IPS-NIHi7 (cell line): ENCODE data around the gene CDH23.

Experiments
- DNase-seq: peaks from one replicate; pipeline ENCODE4 v3.0.0; 2012; ENCODE audit warnings: mixed read lengths; ENCODE audit errors: extremely low spot score

Gene CDH23

DNA sequence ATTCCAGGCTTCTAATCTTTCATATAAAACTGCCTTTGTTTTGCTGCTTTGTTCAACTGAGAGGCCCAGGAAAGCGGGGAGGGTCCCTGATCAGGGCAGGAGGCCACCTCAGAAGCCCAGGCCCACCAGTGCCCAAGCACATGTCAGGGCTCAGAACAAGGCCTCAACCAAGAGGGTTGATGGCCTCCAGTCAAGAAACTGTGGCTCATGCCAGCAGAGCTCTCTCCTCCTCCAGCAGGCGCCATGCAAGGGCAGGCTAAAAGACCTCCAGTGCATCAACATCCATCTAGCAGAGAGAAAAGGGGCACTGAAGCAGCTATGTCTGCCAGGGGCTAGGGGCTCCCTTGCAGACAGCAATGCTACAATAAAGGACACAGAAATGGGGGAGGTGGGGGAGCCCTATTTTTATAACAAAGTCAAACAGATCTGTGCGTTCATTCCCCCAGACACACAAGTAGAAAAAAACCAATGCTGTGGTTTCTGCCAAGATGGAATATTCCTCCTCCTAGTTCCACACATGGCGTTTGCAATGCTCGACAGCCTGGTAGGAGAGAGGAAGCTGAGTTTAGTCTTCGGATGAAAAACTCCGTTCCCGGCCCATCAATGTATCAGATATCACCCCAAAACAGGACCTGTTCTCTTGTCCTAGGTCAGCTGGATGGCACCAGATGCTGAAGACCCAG lies 420.4 kb downstream of the CDH23 start:
- DNase-seq: no peak

DNA sequence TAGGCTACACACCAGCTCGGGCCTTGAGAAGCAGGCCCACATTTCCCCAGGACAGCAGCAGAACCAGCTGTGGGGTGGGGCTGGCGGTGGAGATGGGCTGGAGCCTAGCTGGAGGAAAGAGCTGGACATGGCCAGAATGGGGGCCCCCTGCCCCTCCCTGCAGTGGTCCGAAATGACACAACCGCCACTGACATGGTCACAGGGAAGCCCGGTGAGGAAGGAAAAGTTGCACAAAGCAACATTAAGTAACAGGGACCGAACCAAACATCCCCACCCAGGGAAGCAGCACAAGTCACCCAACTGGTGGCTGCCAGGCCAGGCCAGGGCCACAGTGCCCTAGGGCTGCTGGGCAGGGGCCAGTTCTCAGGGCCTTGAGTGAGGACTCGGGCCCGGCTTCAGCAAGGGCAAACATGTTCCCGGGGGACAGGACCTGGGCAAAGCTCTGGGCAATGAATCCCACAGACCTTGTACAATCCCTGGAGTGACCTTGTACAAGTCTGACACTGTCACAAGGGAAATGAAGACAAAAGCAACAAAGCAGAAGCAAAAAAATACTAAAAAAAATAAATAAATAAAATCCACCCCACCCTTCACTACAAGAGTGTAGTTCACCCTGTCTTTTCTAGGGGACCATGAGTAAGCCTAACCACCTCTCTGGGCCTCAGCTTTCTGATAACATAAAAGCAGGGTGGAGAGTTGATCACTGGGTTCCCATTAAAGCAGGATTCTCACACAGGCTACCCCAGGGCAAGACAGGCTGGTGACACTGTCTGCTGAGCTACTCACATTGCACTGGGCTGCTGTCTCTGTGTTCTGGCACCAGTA lies 421.3 kb downstream of the CDH23 start:
- no peak for DNase-seq

DNA sequence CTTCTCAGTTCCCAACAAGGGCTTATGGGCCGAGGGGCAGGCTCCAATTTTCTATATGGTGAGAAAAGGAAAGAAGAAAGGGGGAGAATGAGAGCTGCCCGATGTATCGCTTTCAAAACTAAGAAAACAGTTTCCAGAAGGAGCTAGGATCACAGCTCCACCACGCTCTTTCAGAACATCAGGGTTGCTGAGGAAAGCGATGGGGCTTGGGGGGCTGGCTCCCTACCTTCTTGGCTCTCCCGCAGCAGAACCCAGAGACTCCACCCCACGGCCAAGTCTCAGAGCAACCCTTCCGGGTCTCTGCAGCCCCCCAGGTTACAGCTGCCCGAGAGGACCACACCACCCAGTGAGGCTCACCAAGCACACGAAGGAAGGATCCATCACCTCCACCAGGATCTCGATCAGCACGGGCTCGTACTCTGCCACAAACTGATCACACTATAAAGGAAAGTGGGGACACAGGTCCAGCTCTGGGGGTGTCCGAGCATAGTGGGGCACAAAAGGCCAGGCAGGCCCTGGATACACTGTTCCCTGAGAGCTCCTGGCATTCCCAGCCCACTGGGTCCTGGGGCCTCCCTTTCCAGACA lies 422.0 kb downstream of the CDH23 start:
- no peak for DNase-seq

DNA sequence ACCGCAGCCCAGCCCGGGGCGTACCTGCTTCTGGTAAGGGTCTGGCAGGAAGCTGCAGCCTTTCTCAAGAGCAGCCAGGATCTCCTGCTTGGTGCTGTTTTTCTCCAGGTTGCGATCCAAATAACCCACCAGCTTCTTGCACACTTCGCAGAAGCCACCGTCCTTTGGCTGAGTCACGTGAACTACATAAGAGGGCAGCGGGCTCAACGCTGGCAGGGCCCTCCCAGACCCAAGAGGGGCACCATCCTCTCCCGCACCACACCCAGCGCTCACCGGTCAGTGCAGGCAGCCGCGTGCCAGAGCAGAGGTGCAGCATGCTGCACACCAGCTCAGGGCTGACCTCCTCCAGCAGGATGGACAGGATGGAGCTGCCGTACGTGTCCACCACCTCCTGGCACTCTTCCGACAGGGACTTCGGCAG lies 422.7 kb downstream of the CDH23 start:
- DNase-seq: no peak

DNA sequence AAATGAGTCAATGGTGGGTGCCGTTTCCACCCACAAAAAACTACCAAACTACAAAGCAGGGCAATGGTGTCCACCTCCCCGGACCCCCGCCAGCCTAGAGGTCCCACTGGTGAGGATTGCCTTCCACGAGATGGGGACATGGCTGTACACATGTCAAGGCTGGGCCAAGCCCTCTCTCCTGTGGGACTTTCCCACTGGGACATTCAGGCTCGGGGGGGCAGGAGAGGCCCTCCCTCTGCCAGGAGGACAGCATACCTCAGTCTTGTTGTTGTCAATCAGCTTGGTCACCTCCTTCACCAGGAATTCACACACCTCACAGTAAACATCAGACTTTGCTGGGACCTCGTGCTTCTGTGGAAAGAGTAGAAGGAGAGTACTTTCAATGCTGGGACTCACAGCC lies 423.3 kb downstream of the CDH23 start:
- DNase-seq: no peak

DNA sequence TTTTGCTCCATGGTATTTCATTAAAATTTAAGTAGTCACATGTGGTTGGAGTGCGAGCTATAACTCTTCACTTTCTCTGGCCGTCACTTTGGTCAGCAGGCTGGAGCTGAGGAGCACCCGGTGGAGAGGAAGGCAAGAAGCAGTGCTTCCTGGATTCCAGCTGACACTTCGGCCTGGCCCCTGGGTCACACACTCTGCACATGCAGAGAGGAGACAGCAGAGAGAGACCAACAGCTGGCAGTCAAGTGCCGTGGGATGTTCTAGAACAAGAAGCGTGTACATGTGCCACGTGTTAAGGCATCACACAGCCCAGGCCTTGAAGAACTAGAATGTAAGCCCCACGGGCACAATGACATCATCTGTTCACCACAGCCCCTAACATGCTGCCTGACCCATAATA lies 424.2 kb downstream of the CDH23 start:
- DNase-seq: no peak

DNA sequence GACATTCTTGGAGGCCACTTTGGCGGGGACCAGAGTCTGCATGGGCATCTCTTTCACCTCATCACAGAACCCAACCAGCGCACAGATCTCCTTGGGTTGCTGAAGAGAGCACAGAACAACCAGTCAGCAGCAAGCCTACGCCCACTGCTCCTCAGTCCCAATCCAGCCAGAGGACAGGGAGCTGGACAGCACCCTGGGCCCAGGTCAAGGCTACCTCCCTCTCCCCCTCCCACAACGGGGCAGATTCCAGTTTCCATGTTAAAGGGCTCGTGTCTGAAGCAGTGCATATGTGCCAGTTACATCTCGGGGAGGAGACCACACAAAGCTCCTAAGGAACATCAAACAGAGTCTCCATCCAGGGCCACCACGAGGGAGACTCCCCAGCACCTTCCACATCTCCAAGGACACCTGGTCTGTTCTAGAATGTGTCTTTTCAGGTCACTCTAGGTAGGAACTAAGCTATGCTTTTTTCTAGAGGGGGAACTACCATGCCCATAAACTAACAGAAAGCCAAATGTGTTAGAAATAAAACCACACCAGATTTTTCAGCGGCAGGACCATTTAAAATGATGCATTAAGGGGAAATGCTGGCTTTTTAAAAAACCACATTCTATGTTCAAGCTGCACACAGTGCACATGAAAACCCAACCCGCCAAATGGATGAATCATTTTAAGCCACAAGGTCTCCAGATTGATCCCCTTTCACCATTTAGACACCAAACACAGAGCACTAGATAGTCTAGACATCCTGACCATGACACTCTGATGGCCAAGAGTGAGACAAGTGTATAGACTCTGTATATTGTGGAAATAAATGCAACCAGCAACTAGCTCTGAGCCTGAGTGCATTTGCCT lies 425.4 kb downstream of the CDH23 start:
- DNase-seq: no peak

DNA sequence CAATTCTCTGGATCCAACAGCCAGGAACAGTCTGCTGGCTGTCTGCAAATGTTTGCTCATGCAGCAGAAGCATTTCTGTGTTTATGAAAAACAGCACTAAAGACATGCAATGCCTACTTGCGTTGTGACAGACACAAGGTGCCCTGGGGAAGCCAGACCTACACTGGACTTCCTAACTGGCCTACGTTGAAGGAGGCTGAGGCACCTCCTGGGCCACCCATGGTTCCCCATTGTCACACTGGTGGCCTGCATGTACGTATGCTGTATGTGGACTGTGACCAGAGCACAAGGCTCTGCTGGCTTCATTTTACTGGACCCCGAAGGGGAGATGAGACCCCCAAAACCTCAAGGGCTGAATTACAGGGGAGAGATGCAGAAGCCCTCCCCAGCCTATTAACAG lies 426.6 kb downstream of the CDH23 start:
- DNase-seq: no peak

DNA sequence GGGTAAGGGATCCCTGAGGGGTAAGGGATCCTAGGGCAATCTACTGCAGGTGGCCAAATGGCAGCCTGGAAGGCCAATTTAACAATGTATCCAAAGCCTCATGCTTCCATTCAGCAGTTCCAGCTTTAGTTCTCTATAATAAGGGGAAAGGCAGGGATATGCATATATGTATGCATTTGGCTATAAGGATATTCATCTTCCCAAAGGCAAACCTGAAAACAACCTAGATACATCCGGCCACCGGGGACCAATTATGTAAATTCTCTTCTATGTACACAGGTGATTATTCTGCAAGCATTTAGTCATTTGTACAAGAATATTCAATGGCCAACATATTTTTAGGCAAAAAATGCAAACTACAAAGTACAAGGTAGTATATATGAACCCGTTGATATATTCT lies 427.6 kb downstream of the CDH23 start:
- DNase-seq: no peak

DNA sequence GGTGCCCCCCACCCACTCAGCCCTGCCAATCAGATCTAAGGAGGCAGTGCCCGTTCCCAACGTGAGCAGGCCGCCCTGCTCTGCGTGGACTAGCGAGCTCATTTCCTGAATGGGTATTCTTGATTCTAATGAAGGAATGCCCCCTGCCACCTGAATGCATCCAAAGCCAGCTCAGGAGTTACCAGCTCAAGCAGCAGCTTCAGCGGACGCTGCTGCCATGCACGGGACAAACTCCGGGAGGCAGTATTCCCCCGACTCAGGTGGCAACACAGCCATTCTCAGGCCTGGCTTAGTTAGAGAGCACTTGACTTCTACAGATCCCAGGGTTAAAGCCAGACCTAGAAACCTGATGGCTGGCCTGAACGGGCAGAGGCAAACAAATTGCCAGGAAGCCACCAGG lies 428.5 kb downstream of the CDH23 start:
- no peak for DNase-seq

DNA sequence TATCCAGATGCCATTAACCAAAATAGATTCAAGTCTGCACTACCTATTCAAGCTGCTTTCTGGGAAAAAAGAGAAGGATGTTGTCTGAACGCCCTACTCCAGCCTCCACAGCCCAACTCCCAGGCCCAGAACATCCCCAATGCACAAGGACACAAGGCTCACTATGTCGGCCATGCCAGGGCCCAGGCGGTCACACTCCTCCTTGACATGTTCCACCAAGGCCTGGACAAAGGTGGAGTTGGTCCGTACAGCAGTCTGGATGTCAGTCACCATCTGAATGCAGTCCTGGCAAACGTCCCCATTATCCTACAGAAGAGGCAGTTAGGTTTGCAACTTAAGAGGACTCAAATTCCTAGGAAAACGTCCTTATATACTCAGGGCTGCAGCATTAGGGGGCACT lies 431.1 kb downstream of the CDH23 start:
- no peak for DNase-seq

DNA sequence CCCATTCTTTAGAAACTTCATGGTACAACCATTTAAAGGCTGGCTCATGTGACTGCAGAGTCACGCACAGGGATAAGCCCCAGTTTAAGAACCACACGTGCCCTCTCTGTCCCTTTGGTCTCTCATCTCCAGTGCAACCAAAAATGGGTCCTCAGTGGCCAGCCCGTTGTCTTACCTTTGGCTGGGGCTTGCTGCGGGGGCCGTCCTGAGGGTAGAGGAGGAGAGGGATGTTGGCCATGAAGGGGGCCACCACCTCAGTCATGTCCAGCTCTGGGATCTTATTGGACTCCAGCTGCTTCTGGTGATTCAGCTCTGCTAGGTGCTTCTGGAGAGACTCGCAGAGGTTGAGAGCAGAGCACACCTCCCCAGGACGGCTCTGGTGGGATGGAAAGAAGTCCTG lies 432.0 kb downstream of the CDH23 start:
- no peak for DNase-seq

DNA sequence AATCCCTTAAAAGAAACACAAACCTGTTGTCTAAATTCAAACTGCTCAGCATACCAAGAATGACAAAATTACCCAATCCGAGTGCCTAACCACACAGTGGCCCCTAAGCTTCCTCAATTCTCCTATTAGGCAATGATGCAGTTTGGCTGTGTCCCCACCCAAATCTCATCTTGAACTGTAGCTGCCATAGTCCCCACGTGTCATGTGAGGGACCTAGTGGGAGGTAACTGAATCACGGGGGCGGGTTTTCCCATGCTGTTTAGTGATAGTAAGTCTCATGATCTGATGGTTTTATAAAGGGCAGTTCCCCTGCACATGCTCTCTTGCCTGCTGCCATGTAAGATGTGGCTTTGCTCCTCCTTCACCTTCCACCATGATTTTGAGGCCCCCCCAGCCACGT lies 432.5 kb downstream of the CDH23 start:
- DNase-seq: no peak

DNA sequence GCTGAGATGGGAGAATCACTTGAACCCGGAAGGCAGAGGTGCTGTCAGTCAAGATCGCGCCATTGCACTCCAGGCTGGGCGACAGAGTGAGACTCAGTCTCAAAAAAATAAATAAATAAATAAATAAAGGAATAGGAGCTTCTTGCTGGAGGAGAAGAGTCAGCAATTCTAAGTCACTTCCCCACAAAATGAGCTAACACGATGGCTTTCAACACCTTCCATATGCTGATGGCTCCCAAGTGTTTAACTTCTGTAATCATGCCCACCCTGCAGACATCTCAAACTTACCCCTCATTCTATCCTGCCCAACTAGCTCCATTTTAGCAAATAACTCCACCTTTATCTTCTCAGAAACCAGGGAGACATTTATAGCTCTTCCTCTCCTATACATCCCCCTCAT lies 433.2 kb downstream of the CDH23 start:
- no peak for DNase-seq

DNA sequence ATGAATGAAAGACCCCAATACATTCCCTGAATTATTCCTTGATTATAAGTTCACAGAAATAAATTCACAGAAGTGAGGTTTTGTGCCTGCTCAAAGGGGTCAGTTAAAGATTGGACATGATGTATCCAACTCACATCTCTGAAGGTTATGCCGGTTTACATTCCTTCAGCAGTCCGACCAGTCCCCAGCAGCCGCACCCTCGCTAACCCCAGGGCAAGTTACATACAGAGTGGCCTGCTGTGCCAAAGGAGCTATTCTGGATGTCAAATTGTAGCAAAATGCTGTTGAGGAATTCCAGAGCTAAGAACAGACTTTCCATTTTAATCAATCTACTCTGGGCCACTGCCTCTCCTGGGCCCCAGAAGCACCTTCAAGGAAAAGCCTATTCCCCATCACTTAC lies 434.0 kb downstream of the CDH23 start:
- no peak for DNase-seq

DNA sequence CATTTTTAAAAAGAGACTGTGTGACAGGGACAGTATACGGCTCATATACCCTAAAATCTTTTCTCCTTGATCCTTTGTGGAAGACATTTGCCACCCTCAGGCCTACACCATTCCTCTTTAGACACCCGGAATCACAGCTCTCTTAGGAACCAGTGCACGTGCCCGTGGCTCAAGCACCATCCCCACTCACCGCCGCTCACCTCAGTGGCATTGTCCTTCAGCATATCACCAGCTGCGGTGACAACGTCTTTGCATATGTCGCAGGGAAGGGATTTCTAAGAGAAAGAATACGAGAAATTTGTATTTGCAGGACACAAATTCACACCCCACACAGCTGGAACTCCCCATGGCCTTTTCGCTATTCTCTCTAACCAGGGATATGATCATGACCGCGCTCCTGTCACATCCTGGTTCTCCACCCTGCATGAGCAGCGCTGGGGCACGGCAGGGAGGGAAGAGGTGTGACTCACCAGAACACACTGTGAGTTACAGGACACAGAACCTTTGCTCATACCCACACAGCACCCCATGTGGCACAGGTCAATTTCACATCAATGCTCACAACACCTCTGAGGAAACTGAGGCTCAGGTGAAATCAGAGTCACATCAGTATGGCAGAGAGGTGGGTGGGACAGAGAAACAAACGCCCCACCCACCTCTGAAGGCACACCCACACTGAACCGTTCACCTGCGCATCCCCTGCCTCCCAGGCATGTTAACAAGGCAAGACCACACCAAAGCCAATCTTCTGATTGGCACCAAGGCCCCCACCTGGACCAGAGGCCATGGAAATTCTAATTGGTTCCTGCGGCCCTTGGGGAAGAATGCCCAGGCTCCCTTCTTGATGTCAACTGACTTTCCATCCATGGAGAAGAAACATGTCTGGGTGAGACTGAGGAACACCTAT lies 435.2 kb downstream of the CDH23 start:
- no peak for DNase-seq

DNA sequence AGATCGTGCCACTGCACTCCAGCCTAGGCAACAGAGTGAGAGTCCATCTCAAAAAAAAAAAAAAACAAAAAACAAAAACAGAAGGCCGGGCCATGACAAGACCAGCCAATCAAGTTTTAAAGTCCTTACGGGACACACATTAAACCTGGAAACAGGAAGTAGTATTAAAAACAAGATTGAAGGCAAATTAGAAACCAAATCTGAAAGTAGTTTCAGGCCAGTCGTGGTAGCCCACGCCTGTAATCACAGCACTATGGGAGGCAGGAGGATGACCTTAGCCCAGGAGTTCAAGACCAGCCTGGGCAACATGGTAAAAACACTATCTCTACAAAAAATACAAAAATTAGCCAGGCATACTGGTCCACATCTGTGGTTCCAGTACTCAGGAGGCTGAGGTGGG lies 436.2 kb downstream of the CDH23 start:
- DNase-seq: no peak

DNA sequence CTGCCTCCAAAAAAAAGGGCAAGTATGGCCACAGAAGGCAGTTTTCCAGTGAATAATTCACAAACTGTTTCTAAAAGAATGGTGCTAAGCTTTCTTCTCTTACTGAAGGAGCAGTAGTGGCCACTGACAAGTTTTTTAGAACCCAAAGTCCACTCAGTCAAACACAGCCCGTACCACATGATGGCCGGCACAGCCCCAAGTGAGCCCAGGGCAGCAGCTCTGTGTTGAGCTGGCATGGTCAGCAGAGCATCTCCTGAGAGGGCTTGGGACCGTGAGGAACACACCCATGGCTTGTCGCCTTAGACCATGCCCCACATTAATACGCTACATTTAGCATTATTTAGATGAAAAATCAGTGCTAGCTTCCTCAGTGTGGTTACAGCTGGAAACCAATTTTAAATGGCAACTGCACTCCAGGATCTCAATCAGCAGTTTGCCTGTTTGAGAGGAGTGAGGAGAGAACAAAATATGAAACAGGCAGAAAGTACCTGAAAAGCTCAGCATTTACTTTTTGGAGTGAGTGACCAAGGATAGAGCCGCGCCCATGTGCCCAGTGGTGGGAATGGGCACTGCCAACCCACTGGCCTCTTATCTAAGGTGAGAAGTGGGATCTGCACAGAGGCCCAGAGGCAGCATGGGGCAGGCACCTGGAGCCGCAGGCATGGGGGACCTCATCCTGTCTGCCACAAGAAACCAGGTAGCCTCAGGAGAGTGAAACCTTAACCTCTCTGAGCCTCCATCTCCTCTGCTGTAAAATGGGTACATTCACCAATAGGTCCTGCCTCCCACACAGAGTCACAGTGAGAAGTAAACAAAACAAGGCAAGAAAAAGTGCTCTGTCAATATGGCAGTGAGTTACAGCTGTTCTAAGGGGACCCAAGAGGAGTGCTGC lies 437.0 kb downstream of the CDH23 start:
- DNase-seq: no peak

DNA sequence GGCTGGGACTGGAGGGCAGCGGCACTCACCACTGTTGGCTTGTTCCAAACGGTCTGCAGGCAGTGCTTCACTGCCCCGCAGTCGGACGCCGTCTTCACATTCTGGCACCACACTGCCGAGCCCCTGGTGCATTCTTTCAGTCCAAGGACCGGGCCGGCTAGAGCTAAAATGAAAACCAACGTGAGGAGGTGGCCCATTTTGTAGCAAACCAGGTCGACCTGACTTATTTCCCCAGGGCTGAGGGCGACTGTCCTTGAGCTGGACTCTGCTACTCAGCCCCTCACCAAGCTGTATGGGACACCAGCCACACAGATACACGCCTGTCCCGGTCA lies 437.6 kb downstream of the CDH23 start:
- no peak for DNase-seq
